Calu3 (cell line): ENCODE data around the gene CDK2AP2. TPM values are rescaled to one million over a fixed set of nuclear protein-coding genes. Genes with fewer than 3 reads are reported as not detected.
"Not testable (repeated sequence)": the region's sequence is repeated elsewhere in the genome, so short reads cannot be mapped to it uniquely, and the experiment has no call there.

Source experiments
- BruUV-seq: library from RNA; stranded (reverse); fragments of 400-500 nt; replicated peaks from 2 replicates; lab custom pipeline; 2021; lab: Mats Ljungman, UMichigan
- CTCF ChIA-PET: fragments of 300-600 bp; sonication (Branson Sonifier 250); formaldehyde crosslinking; loops from one replicate; lab custom pipeline; 2022; ENCODE audit warnings: antibody characterized with exemption; lab: Charles Lee
- DNase-seq: peaks from one replicate; pipeline ENCODE4 v3.0.0; 2022
- H3K27ac Mint-ChIP-seq: one replicate; pipeline ENCODE4 v1.8.0; 2022; ENCODE audit warnings: mixed read lengths; ENCODE audit not compliant: unreplicated experiment
- H3K27me3 Mint-ChIP-seq: one replicate; pipeline ENCODE4 v1.8.0; 2022; ENCODE audit warnings: mixed read lengths; ENCODE audit not compliant: unreplicated experiment
- H3K36me3 Mint-ChIP-seq: one replicate; pipeline ENCODE4 v1.8.0; 2022; ENCODE audit warnings: mild to moderate bottlenecking, moderate library complexity, mixed read lengths; ENCODE audit not compliant: insufficient read depth, unreplicated experiment
- H3K4me1 Mint-ChIP-seq: one replicate; pipeline ENCODE4 v1.8.0; 2022; ENCODE audit warnings: mild to moderate bottlenecking, low read depth, mixed read lengths; ENCODE audit not compliant: unreplicated experiment
- H3K4me3 Mint-ChIP-seq: one replicate; pipeline ENCODE4 v1.8.0; 2022; ENCODE audit warnings: mild to moderate bottlenecking, low read depth, moderate library complexity, mixed read lengths; ENCODE audit not compliant: unreplicated experiment
- H3K9me3 Mint-ChIP-seq: one replicate; pipeline ENCODE4 v1.8.0; 2022; ENCODE audit warnings: low read depth, mixed read lengths; ENCODE audit not compliant: unreplicated experiment
- intact Hi-C: fragments of 100-400 bp; cut with micrococcal nuclease; formaldehyde crosslinking; loops from one replicate; pipeline ENCODE4 v1.10.0; 2022; ENCODE audit not compliant: unreplicated experiment
- total RNA-seq: library from RNA; stranded (reverse); gene quantifications from 2 replicates; pipeline ENCODE4 v1.2.3, GENCODE V29; 2022
- TF ChIP-seq, protein P1 (sequence below): fragments of 200-600 bp; IDR thresholded peaks from one replicate; pipeline ENCODE4 v1.8.0; 2022; ENCODE audit warnings: antibody characterized with exemption; ENCODE audit not compliant: unreplicated experiment

CDK2AP2 gene
- total RNA-seq, 1 experiment from 2014 or later, result 64.7 TPM

DNA sequence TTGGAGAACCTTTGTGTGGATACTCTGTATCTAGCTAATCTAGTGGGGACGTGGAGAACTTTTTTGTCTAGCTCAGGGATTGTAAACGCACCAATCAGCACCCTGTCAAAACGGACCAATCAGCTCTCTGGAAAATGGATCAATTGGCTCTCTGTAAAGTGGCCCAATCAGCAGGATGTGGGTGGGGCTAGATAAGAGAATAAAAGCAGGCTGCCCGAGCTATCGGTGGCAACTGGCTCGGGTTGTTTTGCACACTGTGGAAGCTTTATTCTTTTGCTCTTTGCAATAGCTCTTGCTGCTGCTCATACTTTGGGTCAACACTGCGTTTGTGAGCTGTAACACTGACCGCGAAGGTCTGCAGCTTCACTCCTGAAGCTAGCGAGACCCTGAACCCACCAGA lies 31.3 kb downstream of the CDK2AP2 start:
- H3K4me3 Mint-ChIP-seq, DNase-seq, H3K4me1 Mint-ChIP-seq, H3K27me3 Mint-ChIP-seq, H3K36me3 Mint-ChIP-seq, BruUV-seq, H3K9me3 Mint-ChIP-seq, H3K27ac Mint-ChIP-seq, intact Hi-C loops: not testable (repeated sequence)
- CTCF ChIA-PET, result interaction anchor here (1.3 kb wide), 1 partner anchor 152 kb away, joined by 3 read pairs; no protein-coding TSS in a partner anchor

DNA sequence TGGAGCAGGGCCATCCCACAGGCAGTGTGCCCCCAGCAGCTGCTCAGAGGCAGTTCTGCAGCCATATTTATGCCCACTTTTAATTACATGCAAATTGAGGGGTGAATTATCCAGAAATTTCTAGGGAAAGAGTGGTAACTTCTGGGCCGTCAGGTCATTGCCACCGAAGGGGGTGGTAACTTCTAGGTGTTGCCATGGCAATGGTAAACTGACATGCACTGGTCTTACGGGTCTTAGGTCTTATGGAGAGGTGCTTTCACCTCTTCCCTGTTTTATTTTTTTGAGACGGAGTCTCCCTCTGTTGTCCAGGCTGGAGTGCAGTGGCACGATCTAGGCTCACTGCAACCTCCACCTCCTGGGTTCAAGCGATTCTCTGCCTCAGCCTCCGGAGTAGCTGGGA lies 35.1 kb downstream of the CDK2AP2 start:
- Mint-ChIP-seq H3K36me3 (peaks cover 19% of the 10 kb centered on the region), H3K4me3 (no peak overlapping the region), H3K27ac (no peak overlapping the region), H3K27me3 (peaks cover 10% of the 10 kb centered on the region), H3K9me3 (no peaks in the 10 kb centered on the region), H3K4me1 (peaks cover 14% of the 10 kb centered on the region)
- CTCF ChIA-PET, result interaction anchor here (0.6 kb wide), 1 partner anchor 1218 kb away, joined by 4 read pairs; no protein-coding TSS in a partner anchor
- no peak for DNase-seq
- TF ChIP-seq, protein P1, sequence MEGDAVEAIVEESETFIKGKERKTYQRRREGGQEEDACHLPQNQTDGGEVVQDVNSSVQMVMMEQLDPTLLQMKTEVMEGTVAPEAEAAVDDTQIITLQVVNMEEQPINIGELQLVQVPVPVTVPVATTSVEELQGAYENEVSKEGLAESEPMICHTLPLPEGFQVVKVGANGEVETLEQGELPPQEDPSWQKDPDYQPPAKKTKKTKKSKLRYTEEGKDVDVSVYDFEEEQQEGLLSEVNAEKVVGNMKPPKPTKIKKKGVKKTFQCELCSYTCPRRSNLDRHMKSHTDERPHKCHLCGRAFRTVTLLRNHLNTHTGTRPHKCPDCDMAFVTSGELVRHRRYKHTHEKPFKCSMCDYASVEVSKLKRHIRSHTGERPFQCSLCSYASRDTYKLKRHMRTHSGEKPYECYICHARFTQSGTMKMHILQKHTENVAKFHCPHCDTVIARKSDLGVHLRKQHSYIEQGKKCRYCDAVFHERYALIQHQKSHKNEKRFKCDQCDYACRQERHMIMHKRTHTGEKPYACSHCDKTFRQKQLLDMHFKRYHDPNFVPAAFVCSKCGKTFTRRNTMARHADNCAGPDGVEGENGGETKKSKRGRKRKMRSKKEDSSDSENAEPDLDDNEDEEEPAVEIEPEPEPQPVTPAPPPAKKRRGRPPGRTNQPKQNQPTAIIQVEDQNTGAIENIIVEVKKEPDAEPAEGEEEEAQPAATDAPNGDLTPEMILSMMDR, result no peak
- intact Hi-C loops, result no loop called here
- no TSS peak for BruUV-seq

DNA sequence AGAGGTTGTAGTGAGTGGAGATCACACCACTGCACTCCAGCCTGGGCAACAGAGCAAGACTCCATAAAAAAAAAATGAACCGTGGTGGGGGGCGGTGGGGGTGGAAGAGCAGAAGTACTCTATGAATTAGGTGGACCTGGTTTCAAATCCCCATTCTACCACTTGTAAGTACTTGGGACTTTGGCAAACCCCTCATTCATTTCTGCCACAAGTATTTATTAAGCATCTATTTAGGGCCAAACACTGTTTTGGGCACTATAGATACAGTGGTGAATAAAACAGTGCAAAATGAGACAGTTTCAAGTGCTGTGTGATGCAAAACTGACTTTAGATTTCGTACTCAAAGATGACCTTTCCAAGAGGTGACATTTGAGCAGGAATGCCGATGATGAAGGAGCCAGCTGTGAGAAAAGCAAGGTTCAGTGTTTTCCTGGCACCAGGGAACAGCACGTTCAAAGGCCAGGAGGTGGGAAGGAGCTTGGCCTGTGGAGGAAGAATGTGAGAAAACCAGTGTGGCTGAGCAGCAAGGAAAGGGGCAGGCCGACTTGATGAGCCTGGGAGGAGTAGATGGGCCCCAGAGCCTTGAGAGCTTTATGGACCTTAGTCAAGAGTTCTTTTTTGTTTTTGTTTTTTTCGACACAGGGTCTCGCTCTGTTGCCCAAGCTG lies 37.5 kb downstream of the CDK2AP2 start:
- peaks cover 25% of the 10 kb centered on the region for H3K4me1 Mint-ChIP-seq
- peaks cover 31% of the 10 kb centered on the region for H3K36me3 Mint-ChIP-seq
- H3K9me3 Mint-ChIP-seq, result no peaks in the 10 kb centered on the region
- CTCF ChIA-PET, result interaction anchor here (2.6 kb wide), 1 partner anchor 18 kb away, joined by 10 read pairs; the partner anchor contains the start of gene GPR152
- TF ChIP-seq, protein P1, result no peak
- no TSS peak for BruUV-seq
- no peak overlapping the region for H3K4me3 Mint-ChIP-seq
- intact Hi-C loops, result no loop called here
- H3K27ac Mint-ChIP-seq, result peak overlapping the region; percentile 26
- DNase-seq, result no peak
- peaks cover 10% of the 10 kb centered on the region for H3K27me3 Mint-ChIP-seq

DNA sequence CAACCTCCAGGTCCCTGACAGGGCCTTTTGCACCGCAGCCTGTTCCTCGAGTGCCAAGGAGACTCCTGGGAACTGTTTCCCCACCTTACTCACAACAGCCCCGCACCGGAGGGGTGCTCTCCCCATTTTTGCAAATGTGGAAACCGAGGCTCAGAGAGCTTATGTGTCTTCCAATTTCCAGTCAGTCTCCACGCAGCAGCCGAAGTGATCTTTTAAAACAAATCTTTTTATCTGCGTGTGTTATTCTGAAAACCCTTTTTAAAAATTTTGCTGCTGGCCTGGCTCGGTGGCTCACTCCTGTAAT lies 38.5 kb downstream of the CDK2AP2 start:
- H3K4me1 Mint-ChIP-seq, result peaks cover 32% of the 10 kb centered on the region
- no peak for DNase-seq
- CTCF ChIA-PET, result interaction anchor here (0.6 to 2.6 kb wide), 3 partner anchors 9 to 68 kb away, joined by 3 to 10 read pairs (median 4); partner anchors contain the start of genes GPR152 and PPP1CA
- H3K36me3 Mint-ChIP-seq, result peaks cover 42% of the 10 kb centered on the region
- H3K27ac Mint-ChIP-seq, result no peak overlapping the region
- BruUV-seq, result no TSS peak
- TF ChIP-seq, protein P1, result no peak
- H3K27me3 Mint-ChIP-seq, result peaks cover 10% of the 10 kb centered on the region
- H3K9me3 Mint-ChIP-seq, result no peaks in the 10 kb centered on the region
- intact Hi-C loops, result no loop called here
- H3K4me3 Mint-ChIP-seq, result peak overlapping the region; percentile 85
